HepG2 (cell line): ENCODE data around the gene RPL41. TPM values are rescaled to one million over a fixed set of nuclear protein-coding genes. Genes with fewer than 3 reads are reported as not detected.
A peak's percentile ranks its signal among the peaks of the same experiment; 100 is the strongest.

ENCODE experiments used
- CCAR2 ChIP-seq: fragments of 200-400 bp; formaldehyde crosslinking; optimal IDR thresholded peaks from 2 replicates; pipeline ENCODE3; 2018; ENCODE audit warnings: low read depth, mild to moderate bottlenecking, low read length, moderate library complexity
- ETV6 ChIP-seq: sonication (generic); formaldehyde crosslinking; conservative IDR thresholded peaks from 2 replicates; pipeline ENCODE4 v1.4.0; 2020; ENCODE audit warnings: missing genetic modification reagents
- GATAD1 ChIP-seq: IDR thresholded peaks from 2 replicates; pipeline ENCODE4 v1.6.1; 2016; ENCODE audit warnings: missing genetic modification reagents, missing compliant biosample characterization
- HCFC1 ChIP-seq: fragments of 150-350 bp; IDR thresholded peaks from 2 replicates; pipeline ENCODE4 v1.6.1; 2014; ENCODE audit warnings: low read depth, low read length
- HNF1B ChIP-seq: sonication (generic); formaldehyde crosslinking; IDR thresholded peaks from 2 replicates; pipeline ENCODE4 v1.5.1; 2020; ENCODE audit warnings: mild to moderate bottlenecking, moderate library complexity, missing genetic modification reagents
- HOXA5 ChIP-seq: sonication (generic); formaldehyde crosslinking; IDR thresholded peaks from 2 replicates; pipeline ENCODE4 v1.4.0; 2020; ENCODE audit warnings: missing genetic modification reagents
- HOXA7 ChIP-seq: sonication (generic); formaldehyde crosslinking; IDR thresholded peaks from 2 replicates; pipeline ENCODE4 v1.8.1; 2022; ENCODE audit warnings: mild to moderate bottlenecking, missing genetic modification reagents, moderate library complexity
- IRF1 ChIP-seq: sonication (generic); formaldehyde crosslinking; IDR thresholded peaks from 2 replicates; pipeline ENCODE4 v1.4.0; 2020; ENCODE audit warnings: low read depth, mild to moderate bottlenecking, missing genetic modification reagents
- ISX ChIP-seq: sonication (generic); formaldehyde crosslinking; conservative IDR thresholded peaks from 2 replicates; pipeline ENCODE4 v1.5.0; 2020; ENCODE audit warnings: missing genetic modification reagents
- MLLT10 ChIP-seq: sonication (generic); formaldehyde crosslinking; IDR thresholded peaks from 2 replicates; pipeline ENCODE4 v1.4.0; 2020; ENCODE audit warnings: missing genetic modification reagents
- MTF2 ChIP-seq: sonication (generic); formaldehyde crosslinking; IDR thresholded peaks from 2 replicates; pipeline ENCODE4 v1.5.0; 2020; ENCODE audit warnings: missing genetic modification reagents, borderline replicate concordance
- NFYC ChIP-seq: IDR thresholded peaks from 2 replicates; pipeline ENCODE4 v1.6.1; 2016; ENCODE audit warnings: missing genetic modification reagents, missing compliant biosample characterization
- NR2F1 ChIP-seq, 2 experiments: fragments of 450-650 bp in 1 of 2; formaldehyde crosslinking in 1 of 2; IDR thresholded peaks; 2 replicates each; pipeline versions ENCODE4 v1.5.0 to v1.6.1; 2016 to 2020; ENCODE audit warnings: mild to moderate bottlenecking in 1 of 2, missing compliant biosample characterization in 1 of 2, missing genetic modification reagents in 1 of 2, moderate library complexity in 1 of 2
- ONECUT2 ChIP-seq: sonication (generic); formaldehyde crosslinking; IDR thresholded peaks from 2 replicates; pipeline ENCODE4 v1.4.0; 2020; ENCODE audit warnings: missing genetic modification reagents
- PTBP1 ChIP-seq: fragments of 200-400 bp; formaldehyde crosslinking; IDR thresholded peaks from 2 replicates; pipeline ENCODE4 v1.6.1; 2018; ENCODE audit warnings: low read length, low read depth; ENCODE audit not compliant: poor library complexity, severe bottlenecking
- RERE ChIP-seq: IDR thresholded peaks from 2 replicates; pipeline ENCODE4 v1.6.1; 2016; ENCODE audit warnings: low read depth, missing genetic modification reagents, missing compliant biosample characterization
- SALL1 ChIP-seq: sonication (generic); formaldehyde crosslinking; IDR thresholded peaks from 2 replicates; pipeline ENCODE4 v1.8.0; 2022; ENCODE audit warnings: mild to moderate bottlenecking, missing genetic modification reagents
- SP2 ChIP-seq: sonication (generic); formaldehyde crosslinking; IDR thresholded peaks from 2 replicates; pipeline ENCODE4 v1.5.1; 2020; ENCODE audit warnings: mild to moderate bottlenecking, missing genetic modification reagents
- SRSF4 ChIP-seq: fragments of 200-400 bp; formaldehyde crosslinking; IDR thresholded peaks from one replicate; pipeline ENCODE4 v1.6.1; 2018; ENCODE audit warnings: mild to moderate bottlenecking, low read depth, low read length, moderate library complexity; ENCODE audit not compliant: poor library complexity, severe bottlenecking
- SUZ12 ChIP-seq: fragments of 150-350 bp; IDR thresholded peaks from 2 replicates; pipeline ENCODE4 v1.6.1; 2014; ENCODE audit warnings: low read depth, low read length
- THYN1 ChIP-seq: sonication (generic); formaldehyde crosslinking; IDR thresholded peaks from 2 replicates; pipeline ENCODE4 v1.8.1; 2023; ENCODE audit warnings: low read depth, mild to moderate bottlenecking, moderate library complexity, missing genetic modification reagents, borderline replicate concordance
- ZSCAN12 ChIP-seq: sonication (generic); formaldehyde crosslinking; IDR thresholded peaks from 2 replicates; pipeline ENCODE4 v1.9.0; 2021; ENCODE audit warnings: mild to moderate bottlenecking, missing genetic modification reagents
- ZSCAN22 ChIP-seq: sonication (generic); formaldehyde crosslinking; IDR thresholded peaks from 2 replicates; pipeline ENCODE4 v1.4.0; 2020; ENCODE audit warnings: mild to moderate bottlenecking, missing genetic modification reagents
- polyA plus RNA-seq, 8 experiments: library from polyadenylated mRNA; depleted of rRNA in 3 of 8; stranded (reverse) in 7 of 8; unstranded in 1 of 8; fragments of >200 nt; fragmentation: Illumina TruSeq in 4 of 8; extraction: Trizol in 4 of 8; gene quantifications; 2 replicates each; pipeline versions ENCODE4 v1.2.1 to v1.2.3, GENCODE V29; 2011 to 2016; ENCODE audit warnings: low read depth in 4 of 8, missing spikeins in 1 of 8, mixed read lengths in 1 of 8; ENCODE audit not compliant: insufficient read depth in 1 of 8
- total RNA-seq, 5 experiments: library from RNA; depleted of rRNA; stranded (reverse); fragments of >200 nt; fragmentation: Illumina TruSeq; extraction: Trizol; gene quantifications; 2 replicates each; pipeline ENCODE4 v1.2.3, GENCODE V29; 2016; ENCODE audit warnings: low read depth in 1 of 5

RPL41 gene
- total and polyA plus RNA-seq, 2 of the 13 experiments (the other 11 are each of a cell fraction or from before 2014, with no cell fraction given), result 4,012 to 7,670 TPM

- TF ChIP-seq ISX (CRISPR knock-in tag) (no peak; the same call in 1 of the 2 replicates), SRSF4 (peak; percentile 91), SP2 (CRISPR knock-in tag) (no peak), THYN1 (CRISPR knock-in tag) (no peak), IRF1 (CRISPR knock-in tag) (no peak), HNF1B (CRISPR knock-in tag) (peak; percentile 81), ZSCAN22 (CRISPR knock-in tag) (no peak), ONECUT2 (CRISPR knock-in tag) (no peak), NR2F1 (CRISPR knock-in tag; IDR thresholded peaks at IDR 0.05) (peak in 1 of 2 experiments; percentile 59; a peak in 1 of 4 replicates), SUZ12 (peak; percentile 82), CCAR2 (peak; percentile 84), ETV6 (peak; percentile 73; the same call in 1 of the 2 replicates), RERE (peak; percentile 64; the same call in 1 of the 2 replicates), HCFC1 (peak; percentile 94), NFYC (peak; percentile 69), GATAD1 (peak; percentile 90), PTBP1 (no peak), ZSCAN12 (no peak), MLLT10 (CRISPR knock-in tag) (no peak), SALL1 (peak; percentile 93; the same call in 1 of the 2 replicates), HOXA5 (CRISPR knock-in tag) (peak; percentile 76), HOXA7 (CRISPR knock-in tag) (no peak), MTF2 (CRISPR knock-in tag) (no peak; the same call in 1 of the 2 replicates)
Measured at GRCh38 chr12:56104109-56104814, 12.2 kb upstream of the RPL41 start, which contains the start of gene PA2G4 (continued).
